Liver (tissue), 9 donors: ENCODE measurements around the gene FBXL15. TPM values are rescaled to one million over a fixed set of nuclear protein-coding genes. Genes with fewer than 3 reads are reported as not detected.

ENCODE experiments used
- DNase-seq: peaks from one replicate; pipeline ENCODE4 v3.0.0-alpha.2; 2017; ENCODE audit warnings: low spot score
- H3K27ac ChIP-seq, 2 donors: one replicate each; pipeline ENCODE4 v1.7.0; 2013; ENCODE audit warnings: inconsistent platforms in 2 of 2, low read length in 2 of 2, control low read depth in 1 of 2, low read depth in 1 of 2, mild to moderate bottlenecking in 1 of 2
- H3K27me3 ChIP-seq, 4 donors: one replicate each; pipeline versions ENCODE4 v1.6.1 to v1.7.0; 2013; ENCODE audit warnings: low read length in 3 of 4, inconsistent platforms in 1 of 4, mild to moderate bottlenecking in 1 of 4, moderate library complexity in 1 of 4; ENCODE audit not compliant: control insufficient read depth in 4 of 4, insufficient read depth in 4 of 4
- H3K36me3 ChIP-seq, 4 donors: one replicate each; pipeline versions ENCODE4 v1.6.1 to v1.7.0; 2013; ENCODE audit warnings: low read length in 3 of 4, mild to moderate bottlenecking in 3 of 4, low read depth in 1 of 4, moderate library complexity in 1 of 4; ENCODE audit not compliant: control insufficient read depth in 4 of 4, insufficient read depth in 3 of 4
- H3K4me1 ChIP-seq, 4 donors: one replicate each; pipeline versions ENCODE4 v1.6.1 to v1.7.0; 2013; ENCODE audit warnings: low read length in 3 of 4, mild to moderate bottlenecking in 3 of 4, moderate library complexity in 1 of 4; ENCODE audit not compliant: control insufficient read depth in 4 of 4, insufficient read depth in 4 of 4
- H3K4me3 ChIP-seq, 3 donors: one replicate each; pipeline versions ENCODE4 v1.6.1 to v1.7.0; 2013; ENCODE audit warnings: low read length in 3 of 3, control low read depth in 1 of 3, low read depth in 1 of 3, mild to moderate bottlenecking in 1 of 3
- H3K9ac ChIP-seq, 2 donors: one replicate each; pipeline ENCODE4 v1.7.0; 2013; ENCODE audit warnings: low read length in 2 of 2, mild to moderate bottlenecking in 2 of 2, moderate library complexity in 2 of 2, control low read depth in 1 of 2, low read depth in 1 of 2
- H3K9me3 ChIP-seq, 4 donors: one replicate each; pipeline versions ENCODE4 v1.6.1 to v1.7.0; 2013; ENCODE audit warnings: low read length in 3 of 4; ENCODE audit not compliant: control insufficient read depth in 4 of 4
- EGR1 ChIP-seq, 2 donors: IDR thresholded peaks; 2 replicates each; pipeline ENCODE4 v1.6.1; 2016 to 2018; ENCODE audit warnings: antibody characterized with exemption in 2 of 2, low read depth in 2 of 2
- FOXA1 ChIP-seq: IDR thresholded peaks from 2 replicates; pipeline ENCODE4 v1.6.1; 2016; ENCODE audit warnings: antibody characterized with exemption
- FOXA2 ChIP-seq: IDR thresholded peaks from 2 replicates; pipeline ENCODE4 v1.6.1; 2016; ENCODE audit warnings: antibody characterized with exemption
- GABPA ChIP-seq, 2 donors: IDR thresholded peaks in 1 of 2; conservative IDR thresholded peaks in 1 of 2; 2 replicates each; pipeline ENCODE4 v1.6.1; 2016; ENCODE audit warnings: antibody characterized with exemption in 2 of 2, mild to moderate bottlenecking in 1 of 2, moderate library complexity in 1 of 2
- HNF4A ChIP-seq, 2 donors: conservative IDR thresholded peaks; 2 replicates each; pipeline ENCODE4 v1.6.1; 2016; ENCODE audit warnings: antibody characterized with exemption in 2 of 2, mild to moderate bottlenecking in 2 of 2
- HNF4G ChIP-seq: IDR thresholded peaks from 2 replicates; pipeline ENCODE4 v1.6.1; 2016; ENCODE audit warnings: antibody characterized with exemption
- JUND ChIP-seq, 2 donors: IDR thresholded peaks; 2 replicates each; pipeline ENCODE4 v1.6.1; 2016; ENCODE audit warnings: antibody characterized with exemption in 2 of 2
- NR2F2 ChIP-seq: IDR thresholded peaks from 2 replicates; pipeline ENCODE4 v1.6.1; 2016; ENCODE audit warnings: antibody characterized with exemption
- RAD21 ChIP-seq, 2 donors: IDR thresholded peaks; 2 replicates each; pipeline ENCODE4 v1.6.1; 2016; ENCODE audit warnings: antibody characterized with exemption in 2 of 2, mild to moderate bottlenecking in 2 of 2
- RXRA ChIP-seq, 2 donors: IDR thresholded peaks; 2 replicates each; pipeline ENCODE4 v1.6.1; 2017 to 2018; ENCODE audit warnings: antibody characterized with exemption in 2 of 2, mild to moderate bottlenecking in 1 of 2
- SP1 ChIP-seq: IDR thresholded peaks from 2 replicates; pipeline ENCODE4 v1.6.1; 2018; ENCODE audit warnings: antibody characterized with exemption, mild to moderate bottlenecking
- TAF1 ChIP-seq: conservative IDR thresholded peaks from 2 replicates; pipeline ENCODE4 v1.6.1; 2016; ENCODE audit warnings: antibody characterized with exemption, mild to moderate bottlenecking
- YY1 ChIP-seq: IDR thresholded peaks from 2 replicates; pipeline ENCODE4 v1.6.1; 2016; ENCODE audit warnings: antibody characterized with exemption, mild to moderate bottlenecking
- WGBS: extraction: QIAGEN DNeasy Blood & Tissue Kit; methylation state at CpG from one replicate; pipeline ENCODE4 v1.1.7; 2013; 5-methylcytosine and 5-hydroxymethylcytosine counted together
- polyA plus RNA-seq, 2 donors: library from polyadenylated mRNA; stranded (reverse) in 1 of 2; unstranded in 1 of 2; fragments of 200-250 nt in 1 of 2; fragments of >200 nt in 1 of 2; fragmentation: Nextera tagmentation in 1 of 2; extraction: Ambion mirVana in 1 of 2; gene quantifications; one replicate each; pipeline versions ENCODE4 v1.2.1 to v1.2.3, GENCODE V29; 2013 to 2015
- total RNA-seq, 2 donors: library from RNA; depleted of rRNA; stranded (reverse); fragments of >200 nt; gene quantifications; one replicate each; pipeline ENCODE4 v1.2.3, GENCODE V29; 2014
- TF ChIP-seq, protein P1 (sequence below): IDR thresholded peaks from 2 replicates; pipeline ENCODE4 v1.6.1; 2016; ENCODE audit warnings: antibody characterized with exemption
- TF ChIP-seq, protein P2 (sequence below): IDR thresholded peaks from 2 replicates; pipeline ENCODE4 v1.6.1; 2016; ENCODE audit warnings: antibody characterized with exemption, mild to moderate bottlenecking
- TF ChIP-seq, protein P3 (sequence below): IDR thresholded peaks from 2 replicates; pipeline ENCODE4 v1.6.1; 2016; ENCODE audit warnings: antibody characterized with exemption
- donor health status: healthy.
- donor health status: healthy.
- donor health status: healthy.
- donor health status: healthy.
- donor health status: healthy.

FBXL15 gene
- total and polyA plus RNA-seq, 4 donors, result 4.4 to 14.4 (median 10.0) TPM

DNA sequence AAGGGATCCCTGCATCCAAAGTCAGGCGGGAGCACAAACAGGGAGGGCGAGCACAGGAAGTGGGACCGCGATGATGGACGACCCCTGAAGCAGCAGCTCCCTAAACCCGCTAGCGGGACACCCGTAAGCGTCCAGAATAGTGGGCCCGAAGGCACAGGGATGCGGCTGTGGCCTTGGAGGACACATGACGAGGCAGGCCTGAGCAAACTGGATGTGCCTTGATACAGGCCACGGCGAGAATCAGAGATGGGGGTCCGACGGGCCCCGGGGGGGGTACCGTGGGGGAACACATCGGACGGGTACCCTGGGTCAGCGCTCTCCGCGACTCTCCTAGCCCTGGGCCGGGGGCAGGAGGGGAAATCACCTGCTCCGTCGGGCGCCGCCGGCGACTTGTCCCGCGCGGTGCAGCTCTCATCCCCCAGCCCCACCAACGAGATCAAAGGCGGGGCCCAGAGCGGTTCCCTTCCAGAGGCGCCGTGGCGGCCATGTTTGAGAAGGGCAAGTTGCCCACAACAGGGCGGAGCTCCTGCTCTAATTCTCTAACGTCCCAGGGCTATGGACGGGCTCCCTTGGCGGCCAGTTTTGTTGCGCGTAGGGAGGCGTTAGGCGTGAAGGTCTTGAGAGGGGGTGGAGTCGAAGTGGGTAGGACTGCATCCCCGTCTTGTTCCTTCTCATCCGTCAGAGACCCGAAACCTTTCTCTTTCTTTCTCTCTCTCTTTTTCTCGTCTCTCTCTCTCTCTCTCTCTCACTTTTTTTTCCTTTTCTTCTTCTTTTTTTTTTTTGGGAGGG, 11.7 kb downstream of the FBXL15 start, which contains the start of gene CUEDC2 (continued):
- TF ChIP-seq GABPA (IDR thresholded peaks at IDR 0.05 in 1 of 2, conservative IDR thresholded peaks at IDR 0.05 in 1 of 2), result peak in 1 of 2 donors; percentile 72

DNA sequence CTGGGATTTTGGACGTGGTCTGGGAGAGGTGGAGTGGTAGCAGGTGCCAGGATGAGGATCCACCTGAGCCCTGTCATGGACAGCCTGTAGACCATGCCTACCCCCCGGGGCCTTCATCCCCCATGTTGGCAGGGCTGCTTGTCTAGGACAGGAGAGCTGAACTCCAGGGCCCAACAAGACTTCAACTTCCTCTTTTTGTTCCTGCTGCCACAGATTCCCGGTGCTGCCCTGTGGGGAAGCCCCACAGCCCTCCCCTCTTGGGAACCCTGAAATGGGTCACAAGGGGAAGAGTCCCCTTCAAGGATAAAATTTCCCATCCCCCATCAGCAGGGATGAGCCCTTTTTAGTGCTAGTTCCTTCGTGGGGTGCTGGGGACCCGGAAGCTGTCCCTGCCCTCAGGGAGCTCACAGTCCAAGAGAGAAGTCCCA, 13.0 kb downstream of the FBXL15 start:
- peaks cover 0 to 35% (median 28%) of the 10 kb centered on the region in 4 donors for H3K4me1 ChIP-seq
- H3K27ac ChIP-seq, result peak overlapping the region; percentile 42 to 85
- H3K9ac ChIP-seq, result no peak overlapping the region
- no peaks in the 10 kb centered on the region for H3K9me3 ChIP-seq
- no peaks in the 10 kb centered on the region for H3K36me3 ChIP-seq
- 71% methylated on average over 5 of the region's 5 CpGs for WGBS
- TF ChIP-seq HNF4A (conservative IDR thresholded peaks at IDR 0.05), result no peak
- no peak for TF ChIP-seq GABPA (IDR thresholded peaks at IDR 0.05 in 1 of 2, conservative IDR thresholded peaks at IDR 0.05 in 1 of 2)
- no peak for TF ChIP-seq JUND (IDR thresholded peaks at IDR 0.05)
- TF ChIP-seq, protein P1, sequence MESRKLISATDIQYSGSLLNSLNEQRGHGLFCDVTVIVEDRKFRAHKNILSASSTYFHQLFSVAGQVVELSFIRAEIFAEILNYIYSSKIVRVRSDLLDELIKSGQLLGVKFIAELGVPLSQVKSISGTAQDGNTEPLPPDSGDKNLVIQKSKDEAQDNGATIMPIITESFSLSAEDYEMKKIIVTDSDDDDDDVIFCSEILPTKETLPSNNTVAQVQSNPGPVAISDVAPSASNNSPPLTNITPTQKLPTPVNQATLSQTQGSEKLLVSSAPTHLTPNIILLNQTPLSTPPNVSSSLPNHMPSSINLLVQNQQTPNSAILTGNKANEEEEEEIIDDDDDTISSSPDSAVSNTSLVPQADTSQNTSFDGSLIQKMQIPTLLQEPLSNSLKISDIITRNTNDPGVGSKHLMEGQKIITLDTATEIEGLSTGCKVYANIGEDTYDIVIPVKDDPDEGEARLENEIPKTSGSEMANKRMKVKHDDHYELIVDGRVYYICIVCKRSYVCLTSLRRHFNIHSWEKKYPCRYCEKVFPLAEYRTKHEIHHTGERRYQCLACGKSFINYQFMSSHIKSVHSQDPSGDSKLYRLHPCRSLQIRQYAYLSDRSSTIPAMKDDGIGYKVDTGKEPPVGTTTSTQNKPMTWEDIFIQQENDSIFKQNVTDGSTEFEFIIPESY, result no peak
- TF ChIP-seq EGR1 (IDR thresholded peaks at IDR 0.05; ENCODE audit: low read depth in 2 of 2), result no peak
- TF ChIP-seq, protein P2, sequence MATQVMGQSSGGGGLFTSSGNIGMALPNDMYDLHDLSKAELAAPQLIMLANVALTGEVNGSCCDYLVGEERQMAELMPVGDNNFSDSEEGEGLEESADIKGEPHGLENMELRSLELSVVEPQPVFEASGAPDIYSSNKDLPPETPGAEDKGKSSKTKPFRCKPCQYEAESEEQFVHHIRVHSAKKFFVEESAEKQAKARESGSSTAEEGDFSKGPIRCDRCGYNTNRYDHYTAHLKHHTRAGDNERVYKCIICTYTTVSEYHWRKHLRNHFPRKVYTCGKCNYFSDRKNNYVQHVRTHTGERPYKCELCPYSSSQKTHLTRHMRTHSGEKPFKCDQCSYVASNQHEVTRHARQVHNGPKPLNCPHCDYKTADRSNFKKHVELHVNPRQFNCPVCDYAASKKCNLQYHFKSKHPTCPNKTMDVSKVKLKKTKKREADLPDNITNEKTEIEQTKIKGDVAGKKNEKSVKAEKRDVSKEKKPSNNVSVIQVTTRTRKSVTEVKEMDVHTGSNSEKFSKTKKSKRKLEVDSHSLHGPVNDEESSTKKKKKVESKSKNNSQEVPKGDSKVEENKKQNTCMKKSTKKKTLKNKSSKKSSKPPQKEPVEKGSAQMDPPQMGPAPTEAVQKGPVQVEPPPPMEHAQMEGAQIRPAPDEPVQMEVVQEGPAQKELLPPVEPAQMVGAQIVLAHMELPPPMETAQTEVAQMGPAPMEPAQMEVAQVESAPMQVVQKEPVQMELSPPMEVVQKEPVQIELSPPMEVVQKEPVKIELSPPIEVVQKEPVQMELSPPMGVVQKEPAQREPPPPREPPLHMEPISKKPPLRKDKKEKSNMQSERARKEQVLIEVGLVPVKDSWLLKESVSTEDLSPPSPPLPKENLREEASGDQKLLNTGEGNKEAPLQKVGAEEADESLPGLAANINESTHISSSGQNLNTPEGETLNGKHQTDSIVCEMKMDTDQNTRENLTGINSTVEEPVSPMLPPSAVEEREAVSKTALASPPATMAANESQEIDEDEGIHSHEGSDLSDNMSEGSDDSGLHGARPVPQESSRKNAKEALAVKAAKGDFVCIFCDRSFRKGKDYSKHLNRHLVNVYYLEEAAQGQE, result no peak
- no peak for TF ChIP-seq TAF1
- no peak for TF ChIP-seq SP1
- no peak for TF ChIP-seq RXRA (IDR thresholded peaks at IDR 0.05)
- TF ChIP-seq RAD21 (IDR thresholded peaks at IDR 0.05), result no peak
- TF ChIP-seq HNF4G, result no peak
- TF ChIP-seq NR2F2, result no peak
- no peak for TF ChIP-seq FOXA1
- H3K27me3 ChIP-seq, result no peaks in the 10 kb centered on the region
- DNase-seq, result no peak
- H3K4me3 ChIP-seq, result no peak overlapping the region

DNA sequence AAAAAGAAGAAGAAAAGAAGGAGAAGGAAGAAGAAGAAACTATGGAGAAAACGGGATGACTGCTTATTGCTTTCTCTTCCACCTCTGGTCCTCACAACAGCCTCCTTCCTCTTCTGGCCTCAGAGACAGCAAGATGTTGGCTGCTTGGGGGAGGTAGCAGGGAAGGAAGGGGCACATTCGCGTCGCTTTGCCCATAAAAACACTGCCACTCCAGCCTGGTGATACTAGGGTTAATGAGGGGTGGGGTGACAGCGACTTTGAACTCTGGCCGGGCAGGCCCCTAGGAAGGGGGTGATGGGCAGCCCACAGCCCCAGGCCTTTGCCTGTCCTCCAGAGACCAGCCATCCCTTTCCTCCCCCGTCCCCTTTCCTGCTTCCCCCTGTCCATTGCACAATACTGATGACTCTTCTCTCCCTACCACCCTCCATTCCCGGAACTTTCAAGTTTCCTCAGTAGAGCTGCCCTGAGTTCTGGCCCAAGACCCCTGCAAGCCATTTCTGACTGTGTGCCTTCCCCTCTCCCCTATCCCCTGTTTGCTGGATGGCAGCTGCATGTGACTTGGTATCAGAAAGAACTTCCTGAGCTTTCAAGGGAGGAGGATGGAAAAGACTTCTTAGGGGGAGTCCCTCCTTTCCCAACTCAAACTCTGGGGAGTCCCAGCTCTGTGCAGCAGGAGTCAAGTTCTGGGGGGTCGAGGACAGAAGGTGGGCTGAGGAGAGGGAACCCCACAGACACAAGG, 13.9 kb downstream of the FBXL15 start:
- Histone ChIP-seq H3K27me3 (no peaks in the 10 kb centered on the region), H3K4me1 (peaks cover 0 to 35% (median 28%) of the 10 kb centered on the region in 4 donors), H3K4me3 (no peak overlapping the region), H3K27ac (peak overlapping the region; percentile 47 to 85), H3K9ac (no peak overlapping the region), H3K9me3 (no peaks in the 10 kb centered on the region), H3K36me3 (no peaks in the 10 kb centered on the region)
- DNase-seq, result no peak
- TF ChIP-seq EGR1 (IDR thresholded peaks at IDR 0.05; ENCODE audit: low read depth in 2 of 2), result no peak
- no peak for TF ChIP-seq GABPA (IDR thresholded peaks at IDR 0.05 in 1 of 2, conservative IDR thresholded peaks at IDR 0.05 in 1 of 2)
- TF ChIP-seq FOXA1, result no peak
- TF ChIP-seq, protein P3, sequence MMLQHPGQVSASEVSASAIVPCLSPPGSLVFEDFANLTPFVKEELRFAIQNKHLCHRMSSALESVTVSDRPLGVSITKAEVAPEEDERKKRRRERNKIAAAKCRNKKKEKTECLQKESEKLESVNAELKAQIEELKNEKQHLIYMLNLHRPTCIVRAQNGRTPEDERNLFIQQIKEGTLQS, result no peak
- TF ChIP-seq NR2F2, result no peak
- TF ChIP-seq TAF1, result no peak
- TF ChIP-seq FOXA2, result no peak
- TF ChIP-seq YY1, result no peak
- 41% methylated on average over 9 of the region's 9 CpGs for WGBS
